Left lobe of liver (tissue), 2 donors: ENCODE data around the gene PLCZ1. TPM values are rescaled to one million over a fixed set of nuclear protein-coding genes. Genes with fewer than 3 reads are reported as not detected.
A peak's percentile ranks its signal among the peaks of the same experiment; 100 is the strongest.
"Not testable (repeated sequence)": the region's sequence is repeated elsewhere in the genome, so short reads cannot be mapped to it uniquely, and the experiment has no call there.

Source experiments
- ATAC-seq: fragments of 200-7000 bp; cut with Tn5 transposase; one replicate; pipeline ENCODE4 v1.9.1; 2020; ENCODE audit warnings: mild to moderate bottlenecking, moderate library complexity
- DNase-seq: peaks from one replicate; pipeline ENCODE4 v3.0.0-alpha.2; 2020; ENCODE audit warnings: low spot score
- total RNA-seq: library from RNA; stranded (reverse); gene quantifications from one replicate; pipeline ENCODE4 v1.2.1, GENCODE V29; 2021
- donor health status: DM: no; HTN: no; CAD: no; lungs with moderate emphysema.
- donor health status: DM: no; HTN: yes; CAD: no.

Gene PLCZ1
- total RNA-seq, 1 donor from 2014 or later, result not detected

DNA sequence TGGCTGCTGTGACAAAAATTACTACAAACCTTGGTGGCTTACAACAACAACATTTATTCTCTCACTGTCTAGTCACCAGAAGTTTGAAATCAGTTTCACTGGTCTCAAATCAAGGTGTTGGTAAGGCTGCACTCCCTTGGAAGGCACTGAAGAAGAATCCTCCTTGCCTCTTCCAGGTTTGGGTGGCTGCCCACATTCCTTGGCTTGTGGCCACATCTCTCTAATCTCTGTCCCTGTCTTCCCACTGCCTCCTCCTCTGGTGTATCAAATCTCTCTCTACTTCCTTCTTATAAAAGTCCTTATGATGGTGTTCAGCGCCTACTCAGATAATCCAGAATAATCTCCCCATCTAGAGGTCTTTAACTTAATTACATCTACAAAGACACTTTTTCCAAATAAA is 31.0 kb downstream of the PLCZ1 start:
- ATAC-seq, result no peak

DNA sequence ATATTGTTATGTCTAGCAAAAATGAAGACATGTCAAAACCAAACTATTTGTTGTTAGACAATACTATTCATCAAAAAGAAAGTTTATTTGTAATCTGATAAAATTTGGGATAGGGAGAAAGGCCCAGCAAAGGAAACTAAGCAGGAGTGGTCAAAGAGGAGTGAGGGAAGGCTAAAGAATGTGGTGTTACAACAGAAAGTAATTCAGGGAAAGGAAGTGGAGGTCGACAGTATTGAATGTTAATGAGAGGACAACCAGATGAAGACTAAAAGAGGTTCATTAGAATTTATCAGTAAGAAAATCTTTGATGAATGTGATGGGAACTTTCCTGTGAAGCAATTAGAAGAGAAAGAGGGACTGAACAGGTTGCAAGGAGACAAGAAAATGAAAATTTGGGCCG is 33.9 kb downstream of the PLCZ1 start:
- DNase-seq (no peak), ATAC-seq (no peak)

More for the DNA sequence above, 31.0 kb downstream of the PLCZ1 start:
- DNase-seq, result no peak

DNA sequence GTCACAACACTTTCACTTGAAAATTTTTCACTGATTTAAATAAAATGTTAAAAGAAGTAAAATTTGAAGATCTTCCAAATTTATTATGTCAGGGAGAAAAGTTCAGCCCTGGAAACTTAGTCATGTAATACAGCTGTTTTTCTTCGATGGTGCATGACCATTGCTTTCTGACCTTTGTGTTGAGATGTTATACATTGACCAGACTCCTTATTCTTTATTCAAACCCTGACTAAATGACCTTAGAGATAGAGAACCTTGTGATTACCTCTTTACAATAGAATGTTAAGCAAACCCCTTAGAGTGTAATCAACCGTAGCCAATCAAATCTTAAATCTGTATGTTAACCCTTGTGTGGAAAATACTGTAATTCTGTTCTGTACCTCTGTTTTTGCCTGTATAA is 34.5 kb downstream of the PLCZ1 start:
- ATAC-seq, result no peak
- no peak for DNase-seq

DNA sequence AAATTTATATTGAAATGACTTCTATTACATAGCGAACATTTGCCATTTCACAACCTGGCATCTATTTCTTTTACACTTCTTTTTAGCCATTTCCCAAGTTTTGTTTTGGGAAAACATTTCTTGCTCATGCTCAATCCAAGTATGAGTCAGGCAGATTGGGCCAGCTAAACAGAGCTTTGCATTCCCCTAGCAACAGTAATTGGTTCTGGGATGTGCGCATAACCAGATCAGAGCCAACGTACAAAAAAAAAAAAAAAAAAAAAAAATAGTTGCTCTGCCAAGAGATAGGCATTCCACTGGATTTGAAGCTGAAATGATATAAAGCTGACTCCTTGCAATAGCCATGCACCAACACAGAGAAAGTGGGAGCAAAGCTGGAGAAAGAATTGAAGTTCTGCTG is 37.5 kb downstream of the PLCZ1 start:
- no peak for DNase-seq

DNA sequence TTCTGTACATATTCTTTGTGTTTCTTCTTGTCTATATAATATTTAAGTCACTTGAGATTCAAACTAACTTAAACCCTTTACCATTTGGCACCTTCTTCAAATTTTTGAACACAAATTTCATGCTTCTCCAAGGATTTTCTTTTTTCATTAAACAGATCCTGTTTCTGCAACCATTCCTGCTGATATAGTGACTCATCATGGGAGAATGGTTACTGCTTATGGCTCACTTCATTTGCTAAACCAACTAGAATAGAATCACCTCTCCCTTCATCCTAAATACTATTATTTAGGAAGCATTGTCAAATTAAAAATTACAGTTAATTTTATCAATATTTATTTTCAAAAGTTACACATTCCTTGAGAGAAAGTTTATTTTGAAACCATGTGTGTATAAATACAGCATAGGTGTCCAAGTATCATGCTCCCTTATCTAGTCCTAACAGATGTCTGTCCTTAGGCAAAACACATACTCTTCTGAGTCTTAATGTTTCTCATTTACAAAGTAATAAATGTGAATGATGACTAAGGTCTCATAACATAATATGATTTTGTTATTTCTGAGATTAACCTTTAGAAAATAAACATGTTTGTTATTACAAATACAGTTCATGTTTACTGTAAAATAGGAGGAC is 40.7 kb downstream of the PLCZ1 start:
- ATAC-seq (no peak), DNase-seq (no peak)

More for the DNA sequence above, 37.5 kb downstream of the PLCZ1 start:
- ATAC-seq, result no peak

DNA sequence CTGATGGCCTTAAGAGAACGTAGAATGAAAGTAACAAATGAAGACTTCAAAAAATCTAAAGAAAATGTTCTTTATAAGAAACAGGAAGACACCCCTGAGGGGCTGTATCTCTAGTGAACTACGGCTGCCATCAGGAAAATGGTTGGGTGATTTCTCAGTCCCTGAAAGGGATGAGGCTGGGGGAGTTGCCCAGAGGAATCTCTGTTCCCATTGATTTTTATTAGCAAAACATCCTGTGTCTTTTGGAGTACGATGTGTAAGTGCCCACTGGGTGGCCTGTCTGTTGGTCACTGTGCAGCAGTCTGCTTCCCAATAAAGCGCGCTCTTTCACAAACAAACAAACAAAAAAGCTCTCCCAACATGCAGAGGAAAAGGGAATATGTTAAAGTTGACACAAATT is 43.8 kb downstream of the PLCZ1 start:
- not testable (repeated sequence) for ATAC-seq, DNase-seq

DNA sequence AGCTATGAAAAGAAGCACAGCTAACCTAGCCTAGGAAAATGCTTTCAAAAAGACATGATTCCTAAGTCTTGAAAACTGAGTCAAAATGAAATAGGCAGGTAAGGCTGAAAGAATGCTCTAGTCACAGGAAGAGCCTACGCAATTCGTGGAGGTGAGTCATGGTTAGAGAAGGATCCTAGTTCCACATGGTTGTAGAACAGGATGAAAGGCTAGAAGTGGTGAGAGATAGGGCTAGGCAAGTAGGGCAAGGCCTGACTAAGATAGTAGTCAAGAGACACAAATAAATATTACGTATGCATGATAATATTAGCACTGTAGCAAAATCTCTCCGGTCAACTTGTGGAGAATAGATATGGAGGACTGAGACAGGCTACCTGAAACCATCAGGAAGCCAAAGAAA is 47.2 kb downstream of the PLCZ1 start:
- ATAC-seq (no peak), DNase-seq (no peak)

DNA sequence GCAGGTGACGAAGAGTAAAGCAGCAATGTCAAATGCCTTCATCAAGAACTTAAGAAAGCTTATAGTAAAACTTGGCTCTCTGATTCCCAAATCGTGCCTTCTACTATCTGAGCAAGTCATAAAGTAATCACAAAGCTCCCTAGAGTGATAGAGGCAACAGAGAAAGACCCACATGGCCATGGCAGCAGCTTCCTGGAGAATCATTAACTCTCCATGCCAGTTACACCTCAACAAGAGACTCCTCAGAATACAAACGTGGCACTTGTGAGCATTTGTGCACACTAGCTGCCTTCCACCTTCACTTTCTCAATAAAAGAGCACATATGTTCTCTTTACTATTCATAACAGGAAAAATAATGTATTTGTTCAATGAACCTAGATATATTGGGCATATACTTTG is 48.0 kb downstream of the PLCZ1 start:
- ATAC-seq (no peak), DNase-seq (no peak)

DNA sequence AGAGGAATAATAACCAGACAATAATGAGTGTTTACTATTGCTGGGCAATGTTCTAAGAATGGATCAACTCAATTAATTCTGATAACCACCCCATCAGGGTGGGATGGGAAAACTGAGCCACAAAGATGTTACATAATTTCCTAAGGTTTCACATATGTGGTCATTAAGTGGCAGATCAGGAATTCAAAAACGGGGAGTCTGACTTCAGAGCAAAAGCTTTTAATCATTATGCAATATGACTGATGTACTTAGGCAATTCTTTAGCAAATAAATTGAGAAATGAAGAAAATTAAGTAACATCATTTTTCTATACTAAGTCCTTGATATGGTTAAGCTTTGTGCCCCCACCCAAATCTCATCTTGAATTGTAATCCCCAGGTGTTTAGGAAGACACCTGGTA is 53.4 kb downstream of the PLCZ1 start:
- no peak for ATAC-seq
- no peak for DNase-seq

DNA sequence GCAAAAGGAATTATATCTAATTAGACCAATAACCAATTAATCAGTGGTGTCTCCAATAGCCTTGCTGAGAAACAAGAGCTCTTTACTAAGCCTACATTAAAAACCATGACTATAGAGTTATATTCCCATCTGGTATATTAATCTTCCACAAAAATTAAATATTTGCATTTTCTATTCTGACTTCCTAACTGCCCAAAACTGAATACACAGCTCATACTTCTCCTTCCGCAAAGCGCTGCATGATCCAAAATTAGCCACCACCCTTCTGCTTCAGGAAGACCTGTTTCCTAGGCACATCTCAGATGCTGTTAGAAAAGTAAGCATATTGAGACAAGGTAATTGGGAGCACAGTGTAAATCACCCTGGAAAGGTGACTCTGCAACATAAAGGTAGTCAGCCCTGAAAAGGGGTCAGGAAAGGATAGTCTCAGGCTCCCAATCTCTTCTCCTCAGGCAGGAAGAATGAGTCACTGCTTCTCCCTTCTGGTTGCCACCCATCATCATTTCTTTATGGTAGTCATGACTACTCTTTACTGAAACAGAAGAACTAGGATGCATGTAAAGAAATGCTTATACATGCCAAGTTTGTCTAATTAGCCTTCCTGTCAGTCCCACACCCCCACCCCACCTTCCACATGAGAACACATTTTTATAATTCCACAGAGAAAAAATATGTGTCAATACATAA is 54.3 kb downstream of the PLCZ1 start:
- ATAC-seq (no peak), DNase-seq (no peak)

DNA sequence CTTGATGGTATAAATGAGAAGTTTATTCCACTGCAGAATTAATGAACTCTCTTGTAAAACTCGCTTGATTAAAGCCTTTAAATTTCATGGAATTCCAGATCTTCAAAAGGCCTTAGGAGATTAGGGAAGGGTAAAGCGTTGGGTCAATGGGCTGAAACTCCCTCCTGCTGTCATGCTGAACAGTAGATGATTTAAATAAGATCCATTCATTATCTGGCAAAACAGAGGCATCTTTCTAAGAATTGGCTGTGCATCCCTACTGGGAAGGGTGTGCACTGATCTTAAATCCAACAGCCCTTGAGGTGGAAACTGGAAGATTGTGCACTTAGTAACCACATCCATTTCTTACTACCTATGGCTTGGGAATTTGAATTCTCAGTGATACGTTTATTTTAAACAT is 56.0 kb downstream of the PLCZ1 start:
- no peak for ATAC-seq

DNA sequence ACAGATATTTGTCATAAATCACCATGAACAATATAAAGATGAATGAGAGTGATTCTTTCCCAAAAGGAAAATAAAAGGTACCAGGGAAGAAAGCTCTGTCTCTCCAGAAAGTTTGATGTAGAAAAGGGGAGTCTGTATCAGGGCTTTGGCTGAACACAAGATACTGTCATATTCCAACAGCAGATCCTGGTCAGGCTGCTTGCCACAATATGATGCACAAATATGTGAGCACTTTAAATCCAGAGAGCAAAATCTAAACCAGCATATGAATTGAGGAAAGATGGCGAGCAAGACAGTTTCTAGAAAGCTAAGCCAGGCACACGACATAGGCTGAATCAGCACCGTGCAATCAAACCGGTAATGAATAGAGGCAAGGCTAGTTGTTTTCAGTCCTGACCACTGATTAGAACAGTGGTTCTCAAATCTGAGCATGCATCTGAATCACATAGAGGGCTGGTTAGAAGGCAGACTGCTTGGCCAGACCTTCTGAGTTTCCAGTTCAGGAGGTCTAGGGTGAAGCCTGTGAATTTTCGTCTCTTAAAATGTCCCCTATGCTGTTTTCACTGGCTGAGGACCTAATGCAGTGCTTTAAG is 60.7 kb downstream of the PLCZ1 start:
- DNase-seq, result no peak
- no peak for ATAC-seq

More for the DNA sequence above, 56.0 kb downstream of the PLCZ1 start:
- DNase-seq, result no peak

DNA sequence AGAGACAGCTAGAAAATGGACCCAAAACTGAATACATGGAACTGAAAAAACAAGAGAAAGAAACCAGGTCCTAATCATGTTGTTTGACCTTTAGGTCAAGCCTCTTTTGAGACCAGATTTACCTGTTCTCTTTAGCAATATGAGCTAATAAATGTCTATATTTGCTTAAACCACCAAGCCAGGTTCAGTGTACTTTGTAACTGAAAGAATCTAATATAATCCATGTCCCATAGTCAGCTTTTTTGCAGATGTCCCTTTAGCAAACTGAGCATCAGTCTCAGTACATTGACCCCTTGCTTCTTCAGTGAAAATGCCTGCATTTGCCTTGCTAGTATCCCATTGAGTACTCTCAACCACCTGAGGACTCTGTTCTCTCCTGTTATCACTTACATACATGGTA is 61.7 kb downstream of the PLCZ1 start:
- no peak for DNase-seq

DNA sequence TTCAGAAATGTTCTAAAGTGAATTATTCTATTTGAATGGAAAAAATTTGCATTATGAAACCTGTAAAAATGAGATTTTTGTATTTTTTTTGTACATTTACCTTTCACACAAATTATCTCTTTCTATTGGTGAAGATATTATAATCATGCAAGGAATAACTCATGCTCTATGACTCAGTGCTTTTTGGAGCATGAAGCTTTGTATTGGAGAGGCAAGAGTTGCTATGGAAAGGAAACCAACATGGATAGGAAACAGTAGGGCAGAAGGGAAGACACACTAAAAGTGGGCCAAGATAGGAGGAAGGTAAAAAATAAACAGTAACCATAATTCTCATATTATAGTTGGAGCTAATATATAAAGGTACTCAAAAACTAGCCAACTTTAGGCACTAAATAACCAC is 79.0 kb downstream of the PLCZ1 start:
- DNase-seq, result no peak
- no peak for ATAC-seq

More for the DNA sequence above, 61.7 kb downstream of the PLCZ1 start:
- ATAC-seq, result peak; percentile 89

DNA sequence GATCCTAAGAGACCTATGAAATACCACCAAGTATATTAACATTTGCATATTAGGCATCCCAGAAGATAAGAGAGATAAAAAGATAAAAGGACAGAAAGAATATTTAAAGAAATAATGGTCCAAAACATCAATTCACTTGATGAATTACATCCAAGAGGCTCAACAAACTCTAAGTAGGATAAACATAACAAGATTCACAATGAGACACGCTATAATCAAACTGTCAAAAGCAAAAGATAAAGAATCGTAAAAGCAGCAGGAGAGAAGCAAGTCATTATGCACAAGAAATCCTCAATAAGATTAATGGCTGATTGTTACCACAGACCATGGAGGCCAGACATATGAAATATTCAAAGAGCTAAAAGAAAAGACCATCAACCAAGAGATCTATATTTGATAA is 79.6 kb downstream of the PLCZ1 start:
- ATAC-seq, result no peak
- DNase-seq, result no peak

DNA sequence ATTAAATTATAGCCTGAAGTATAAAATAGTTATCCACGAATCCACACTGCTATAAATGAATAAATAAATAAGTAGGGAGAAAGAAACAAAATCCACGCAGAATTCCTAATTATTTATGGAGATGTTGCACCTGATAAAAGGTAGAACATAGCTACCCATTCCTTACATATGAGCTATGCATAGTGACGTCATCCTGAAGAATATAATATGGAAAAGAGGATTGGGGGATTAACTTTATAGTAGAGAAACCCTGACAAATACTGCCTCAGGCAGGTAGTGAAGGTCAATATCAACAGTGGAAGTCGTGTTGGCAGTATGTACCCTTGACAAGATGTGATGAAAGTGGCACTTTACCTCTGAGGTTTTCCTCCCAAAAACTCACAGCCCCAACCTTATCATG is 82.5 kb downstream of the PLCZ1 start:
- no peak for ATAC-seq

DNA sequence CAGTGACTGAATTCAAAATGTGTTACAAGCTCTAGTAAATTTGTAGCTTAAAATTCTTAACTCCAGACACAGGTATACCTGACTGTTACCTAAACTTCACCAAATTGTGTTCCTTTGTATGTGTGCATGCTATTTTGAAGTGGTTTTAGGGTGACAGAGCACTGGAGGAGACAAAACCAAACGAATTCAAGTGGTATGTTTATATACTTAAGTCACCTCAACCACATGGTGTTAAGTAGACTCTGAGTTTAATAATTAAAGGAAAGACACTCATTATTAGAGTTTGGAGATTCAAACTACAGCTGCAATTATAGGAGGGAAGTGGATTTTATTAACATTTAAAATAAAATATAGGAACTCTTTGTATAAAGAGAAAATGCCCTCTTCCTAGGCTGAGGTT is 84.3 kb downstream of the PLCZ1 start:
- ATAC-seq, result no peak

More for the DNA sequence above, 82.5 kb downstream of the PLCZ1 start:
- DNase-seq, result no peak

DNA sequence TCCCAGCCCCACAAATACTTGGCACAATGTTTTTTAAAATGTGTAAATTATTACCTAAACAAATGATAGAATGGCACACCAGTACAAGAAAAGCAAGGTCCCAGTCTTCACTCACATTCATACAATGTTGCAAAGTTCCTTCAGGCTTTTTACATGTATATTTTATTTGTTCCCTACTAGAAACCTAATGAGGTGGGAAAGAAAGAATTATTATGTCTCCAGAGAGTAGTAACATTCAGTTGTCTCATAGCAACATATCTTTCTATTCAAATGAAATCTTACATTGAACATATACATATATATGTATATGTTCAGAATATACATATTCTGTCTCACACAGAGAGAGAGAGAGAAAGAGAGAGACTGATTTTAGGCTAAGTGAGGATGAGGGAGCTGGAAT is 85.2 kb downstream of the PLCZ1 start:
- ATAC-seq, result no peak
- no peak for DNase-seq

More for the DNA sequence above, 84.3 kb downstream of the PLCZ1 start:
- no peak for DNase-seq

DNA sequence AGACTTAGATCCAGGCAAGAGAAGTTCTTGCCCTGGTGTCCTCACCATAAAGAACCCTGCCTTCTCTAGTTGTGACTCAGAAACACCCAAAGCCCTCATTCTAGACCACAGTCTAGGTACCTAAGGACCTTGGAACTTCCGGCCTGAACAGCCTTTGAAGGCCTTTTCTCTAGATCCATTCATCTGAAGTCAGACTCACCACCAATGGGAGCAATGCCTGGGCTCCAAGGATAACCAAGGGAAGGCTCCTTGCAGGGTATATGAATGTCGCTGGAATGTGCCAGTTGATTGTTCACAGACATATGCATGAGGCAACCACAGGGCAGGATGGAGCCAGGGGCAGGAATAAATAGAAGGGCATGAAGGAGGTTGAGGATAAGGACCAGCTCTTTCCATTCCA is 86.3 kb downstream of the PLCZ1 start:
- no peak for ATAC-seq

DNA sequence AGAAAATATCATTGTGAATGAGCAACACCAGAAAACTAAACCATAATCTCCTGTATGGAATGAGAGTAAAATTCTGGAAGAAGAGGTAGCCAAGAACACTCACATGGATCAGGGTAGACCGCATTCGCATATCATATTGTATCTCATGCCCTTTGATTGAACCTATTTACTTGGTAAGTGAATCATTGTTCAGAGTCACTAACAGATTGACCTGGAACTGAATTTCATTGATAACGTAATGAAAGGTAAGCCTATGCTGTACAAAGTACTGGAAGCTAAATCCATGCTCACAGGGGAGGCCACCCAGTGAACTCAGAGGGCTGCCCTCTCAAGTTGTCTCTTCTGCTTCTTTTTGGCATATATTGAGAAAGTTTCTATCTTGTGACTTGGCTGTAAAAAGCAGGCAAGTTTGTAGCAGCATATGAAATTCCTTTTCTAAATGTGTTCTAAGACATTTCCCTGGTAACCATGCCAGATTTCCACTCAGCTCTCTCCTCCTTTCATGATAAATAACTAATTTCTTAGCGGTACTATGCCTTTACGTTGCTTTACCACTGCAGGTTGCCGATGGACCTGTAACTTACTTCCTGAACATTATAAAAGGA is 91.4 kb downstream of the PLCZ1 start:
- ATAC-seq, result no peak
- no peak for DNase-seq

More for the DNA sequence above, 86.3 kb downstream of the PLCZ1 start:
- DNase-seq, result no peak

DNA sequence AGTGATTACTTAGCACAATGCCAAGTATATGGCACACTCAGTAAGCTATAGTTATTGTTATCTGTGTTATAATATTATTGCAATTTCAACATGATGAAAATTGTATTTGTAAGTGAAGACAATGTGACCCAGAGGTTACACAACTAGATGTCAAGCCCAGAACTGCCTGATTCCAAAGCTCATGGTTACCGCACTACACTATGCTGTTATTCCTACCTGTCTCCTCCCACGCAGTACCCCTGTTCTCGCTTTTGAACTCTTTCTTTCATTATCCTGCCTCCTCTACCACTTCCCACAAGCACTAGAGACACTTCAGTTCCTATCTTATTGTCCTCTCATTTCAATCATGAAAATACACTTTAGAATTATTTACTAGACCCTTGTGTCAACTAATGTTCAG is 93.2 kb downstream of the PLCZ1 start:
- DNase-seq, result no peak
- no peak for ATAC-seq

DNA sequence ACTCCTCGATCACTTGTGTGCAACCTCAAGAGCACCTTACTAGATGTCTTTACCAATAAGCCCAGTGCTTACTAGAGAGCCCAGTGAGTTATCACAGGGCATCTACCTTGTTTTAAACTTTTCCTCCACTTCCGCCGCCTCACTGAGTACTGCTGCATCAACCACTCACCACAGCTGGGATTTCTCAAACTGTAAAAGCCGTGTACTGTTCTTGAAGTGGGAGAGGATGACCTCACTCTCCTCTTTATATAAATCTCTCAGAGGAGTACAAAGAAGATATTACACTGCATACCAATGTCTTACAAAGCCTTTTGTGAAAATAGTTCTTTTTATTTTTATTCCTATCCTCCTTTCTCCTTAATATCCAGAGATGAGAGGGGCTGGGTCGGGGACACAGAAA is 94.1 kb downstream of the PLCZ1 start:
- DNase-seq (no peak), ATAC-seq (no peak)
